Tibial nerve (tissue), 3 donors: ENCODE measurements around the gene FLRT1.

Source experiments
- CTCF ChIP-seq, 5 experiments: fragments of 200-600 bp in 3 of 5; fragments of 450-650 bp in 2 of 5; sonication (generic) in 3 of 5; IDR thresholded peaks; one replicate each; pipeline ENCODE4 v1.5.1; 2016 to 2019; ENCODE audit warnings: antibody characterized with exemption in 5 of 5, mild to moderate bottlenecking in 3 of 5, moderate library complexity in 2 of 5
- POLR2A ChIP-seq, 2 donors: fragments of 450-650 bp; IDR thresholded peaks; one replicate each; pipeline ENCODE4 v1.6.1; 2017; ENCODE audit warnings: antibody characterized with exemption in 2 of 2, mild to moderate bottlenecking in 2 of 2, moderate library complexity in 2 of 2

GRCh38 chr11:63998558-63999348 lies 37.0 kb upstream of the FLRT1 start:
- TF ChIP-seq POLR2A (IDR thresholded peaks at IDR 0.05) (no peak), CTCF (IDR thresholded peaks at IDR 0.05) (no peak)
